Stimulated activated CD4-positive, alpha-beta T cell treated with anti-CD3 and anti-CD28 coated beads, Interleukin-1b, Interleukin-23, amount 100 ng/mL, for 1 hour (primary cell): Measurements from ENCODE around the gene DPEP1.
"Not testable (repeated sequence)": the region's sequence is repeated elsewhere in the genome, so short reads cannot be mapped to it uniquely, and the experiment has no call there.

Experiments
- DNase-seq, 2 donors: peaks; one replicate each; pipeline ENCODE4 v3.0.0-alpha.2; 2020; ENCODE audit warnings: low read depth in 2 of 2

DPEP1 gene

GRCh38 chr16:89577055-89577759 lies 36.2 kb upstream of the DPEP1 start:
- DNase-seq, result no peak

GRCh38 chr16:89579351-89579750 lies 34.1 kb upstream of the DPEP1 start:
- no peak for DNase-seq

DNA sequence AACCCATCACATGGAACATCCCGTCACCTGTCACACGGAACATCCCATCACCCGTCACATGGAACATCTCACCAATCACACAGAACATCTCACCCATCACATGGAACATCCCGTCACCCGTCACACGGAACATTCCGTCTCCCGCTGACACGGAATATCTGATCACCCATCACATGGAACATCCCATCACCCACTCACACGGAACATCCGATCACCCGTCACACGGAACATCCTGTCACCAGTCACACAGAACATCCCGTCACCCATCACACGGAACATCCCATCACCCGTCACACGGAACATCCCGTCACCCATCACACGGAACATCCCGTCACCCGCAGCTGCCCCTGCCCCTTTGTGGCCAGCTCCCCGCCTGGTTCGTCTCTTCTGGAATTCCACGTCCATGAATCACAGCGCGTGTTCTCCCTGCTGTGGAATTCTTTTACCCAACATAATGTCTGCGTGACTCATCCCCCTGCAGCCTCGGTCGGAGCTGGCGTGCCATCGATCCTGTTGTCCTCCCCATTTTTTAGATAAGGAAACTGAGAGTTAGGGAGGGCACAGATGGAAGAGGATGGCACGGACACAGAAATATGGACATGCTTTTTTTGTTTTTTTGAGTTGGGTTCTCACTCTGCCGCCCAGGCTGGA lies 32.3 kb upstream of the DPEP1 start:
- no peak for DNase-seq

DNA sequence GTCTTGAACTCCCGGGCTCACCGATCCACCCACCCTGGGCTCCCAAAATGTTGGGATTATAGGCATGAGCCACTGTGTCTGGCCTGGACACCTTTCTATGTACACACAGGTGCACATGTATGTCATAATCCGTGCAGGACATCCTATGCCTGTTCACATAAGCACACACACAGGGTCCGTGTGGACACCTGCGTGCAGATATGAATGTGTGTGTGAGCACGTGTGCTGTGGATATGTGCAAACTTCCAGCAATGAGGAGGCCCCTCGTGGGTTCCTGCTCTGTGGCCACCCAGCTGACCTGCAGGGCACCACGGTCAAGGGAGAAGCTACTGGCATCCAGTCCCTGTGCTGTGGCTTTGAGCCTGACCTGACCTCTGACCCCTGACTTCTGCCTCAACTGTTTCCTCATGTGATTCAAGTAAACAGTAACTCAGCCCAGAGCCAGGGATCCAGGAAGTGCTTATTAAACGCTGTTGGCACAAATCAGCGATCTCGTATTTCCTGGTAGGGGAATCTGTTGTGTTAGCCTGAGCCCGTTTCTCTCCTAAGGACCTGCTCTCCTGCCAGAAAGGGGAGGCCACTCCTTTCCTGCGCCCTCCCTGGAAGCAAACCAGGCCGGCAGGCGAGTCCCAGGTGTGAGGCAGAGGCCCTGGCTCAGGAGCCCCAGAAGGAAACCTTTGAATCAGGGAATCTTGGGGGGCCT lies 31.4 kb upstream of the DPEP1 start:
- DNase-seq, result no peak

DNA sequence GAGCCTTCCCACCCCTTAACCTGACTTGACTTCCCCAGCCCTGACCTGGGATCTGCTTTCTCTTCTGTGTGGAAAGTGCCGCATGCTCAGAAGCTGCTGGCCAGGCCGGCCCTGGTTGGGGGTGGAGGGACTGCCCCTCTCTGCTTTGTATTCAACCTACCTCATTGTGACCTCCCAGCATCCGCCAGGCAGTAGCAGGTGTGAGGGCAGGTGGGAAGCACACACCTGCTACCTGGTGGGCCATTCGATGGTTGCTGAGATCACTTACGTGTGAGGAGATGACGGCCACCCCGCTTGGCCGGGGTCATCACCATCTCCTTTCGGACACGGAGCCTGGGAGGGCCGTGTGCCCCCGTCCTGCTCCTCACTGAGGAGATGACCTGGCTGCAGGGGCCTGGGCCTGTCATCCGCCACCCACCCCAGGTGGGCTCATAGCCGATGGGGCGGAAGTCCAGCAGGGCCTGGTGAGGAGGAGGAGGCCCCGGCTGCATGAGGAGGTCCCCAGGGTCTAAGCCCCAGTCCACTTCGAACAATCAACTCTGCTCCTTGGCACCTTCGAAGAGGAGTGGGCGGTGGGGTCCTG lies 30.7 kb upstream of the DPEP1 start:
- no peak for DNase-seq

DNA sequence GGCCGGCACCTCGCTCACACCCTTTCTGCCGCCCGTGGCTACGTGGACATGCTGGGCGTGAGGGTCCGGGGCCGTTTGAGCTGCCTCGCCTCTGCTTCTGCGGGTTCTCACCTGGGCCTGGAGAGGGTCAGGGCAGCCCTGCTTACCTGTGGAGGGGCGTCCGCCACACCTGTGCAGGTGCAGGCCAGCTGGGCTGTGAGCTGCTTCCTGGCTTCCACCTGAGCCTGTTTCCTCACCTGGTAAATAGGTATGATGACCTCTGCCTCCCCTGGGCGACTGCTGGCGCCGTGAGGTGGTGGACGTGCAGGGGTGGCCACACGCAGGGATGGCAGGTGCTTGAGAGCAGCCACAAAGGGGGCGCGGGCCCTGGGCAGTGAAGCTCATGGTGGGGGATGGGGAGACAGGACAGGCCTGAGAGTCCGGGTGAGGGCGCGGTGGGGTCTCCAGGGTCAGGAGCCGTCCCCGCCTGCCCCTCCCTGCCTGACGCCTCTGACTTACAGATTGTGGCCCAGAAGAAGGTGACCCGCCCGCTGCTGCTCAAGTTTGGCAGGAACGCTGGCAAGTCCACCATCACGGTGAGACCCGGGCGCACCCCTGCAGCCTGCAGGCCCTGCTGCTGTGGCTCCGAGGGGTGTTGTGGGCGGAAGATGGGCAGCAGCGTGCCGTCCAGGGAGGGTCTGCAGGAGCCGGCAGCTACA lies 30.1 kb upstream of the DPEP1 start:
- no peak for DNase-seq

- no peak for DNase-seq
These were observed 29.4 kb upstream of the DPEP1 start for GRCh38 chr16:89583895-89584644.

- no peak for DNase-seq
These were observed 28.5 kb upstream of the DPEP1 start for GRCh38 chr16:89584768-89585549.

DNA sequence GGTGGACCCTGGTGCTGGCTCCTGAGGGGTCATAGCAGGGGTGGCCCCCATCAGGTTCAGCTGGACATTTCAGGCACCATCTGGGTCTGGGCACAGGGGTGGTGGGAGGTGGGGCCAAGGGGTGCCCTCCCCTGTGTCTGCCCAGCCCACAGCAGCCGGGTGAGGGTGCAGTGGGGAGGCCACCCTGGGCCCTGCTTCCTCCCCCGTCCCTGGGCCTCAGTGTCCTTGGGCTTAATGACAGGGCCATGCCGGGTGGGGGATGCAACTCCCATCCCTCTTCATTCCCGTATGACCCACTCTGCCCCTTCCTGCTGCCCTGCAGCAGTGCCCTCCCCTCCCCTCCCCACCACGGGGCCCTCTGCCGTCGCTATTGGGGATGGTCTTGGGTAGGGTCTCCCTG lies 27.2 kb upstream of the DPEP1 start:
- no peak for DNase-seq

DNA sequence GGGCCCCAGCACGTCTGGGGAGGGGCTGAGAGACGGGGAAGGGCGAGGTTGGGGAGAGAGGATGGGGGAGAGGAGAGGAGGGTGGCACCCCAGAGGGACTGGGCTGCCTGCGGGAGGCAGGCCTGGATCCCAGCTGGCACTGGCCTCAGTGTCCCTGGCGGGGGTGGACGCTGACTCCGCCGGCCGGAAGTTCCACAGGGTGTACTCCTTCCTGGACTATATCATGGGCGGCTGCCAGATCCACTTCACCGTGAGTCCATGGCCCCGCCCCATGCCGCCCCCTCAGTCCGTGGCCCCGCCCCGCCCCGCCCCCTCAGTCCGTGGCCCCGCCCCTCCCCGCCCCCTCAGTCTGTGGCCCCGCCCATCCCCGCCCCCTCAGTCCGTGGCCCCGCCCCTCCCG lies 26.6 kb upstream of the DPEP1 start:
- DNase-seq, result no peak

DNA sequence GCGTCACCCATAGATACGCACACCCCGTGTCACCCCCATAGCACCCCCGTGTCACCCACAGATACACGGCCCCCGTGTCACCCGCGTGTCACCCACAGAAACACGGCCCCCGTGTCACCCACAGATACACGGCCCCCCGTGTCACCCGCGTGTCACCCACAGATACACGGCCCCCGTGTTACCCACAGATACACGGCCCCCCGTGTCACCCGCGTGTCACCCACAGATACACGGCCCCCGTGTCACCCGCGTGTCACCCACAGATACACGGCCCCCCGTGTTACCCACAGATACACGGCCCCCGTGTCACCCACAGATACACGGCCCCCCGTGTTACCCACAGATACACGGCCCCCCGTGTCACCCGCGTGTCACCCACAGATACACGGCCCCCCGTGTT lies 25.8 kb upstream of the DPEP1 start:
- not testable (repeated sequence) for DNase-seq

GRCh38 chr16:89588413-89589109 lies 24.9 kb upstream of the DPEP1 start:
- no peak for DNase-seq

DNA sequence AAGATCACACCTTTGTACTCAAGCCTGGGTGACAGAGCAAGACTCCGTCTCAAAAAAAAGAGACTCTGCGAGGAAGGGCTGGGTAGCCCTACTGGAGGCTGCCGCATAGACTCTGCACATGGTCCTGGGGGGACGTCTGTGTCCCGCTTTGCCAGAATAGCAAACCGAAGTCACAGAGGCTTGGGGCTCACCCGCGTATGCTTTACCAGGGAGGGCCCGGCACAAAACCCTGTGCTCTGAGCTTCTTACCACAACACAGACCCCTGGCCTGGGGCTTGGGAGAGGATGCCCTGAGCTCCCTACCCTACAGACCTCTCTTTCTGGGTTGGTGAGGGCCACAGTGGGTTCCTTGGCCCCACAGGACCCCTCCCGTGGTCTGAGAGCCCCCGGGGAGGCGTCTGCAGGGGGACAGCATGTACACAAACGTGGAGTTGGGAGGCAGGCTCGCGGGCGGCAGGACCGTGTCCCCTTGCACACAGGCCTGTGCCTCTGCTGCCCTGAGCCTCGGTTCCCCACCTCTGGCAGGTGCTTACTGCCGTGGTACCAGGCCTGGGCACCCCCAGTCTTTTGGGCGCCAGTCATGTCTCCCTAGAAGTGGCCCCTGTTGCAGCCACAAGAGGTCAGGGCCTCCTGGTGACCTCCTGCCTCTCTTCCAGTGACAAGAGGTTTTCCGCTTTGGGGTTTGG lies 24.1 kb upstream of the DPEP1 start:
- no peak for DNase-seq

DNA sequence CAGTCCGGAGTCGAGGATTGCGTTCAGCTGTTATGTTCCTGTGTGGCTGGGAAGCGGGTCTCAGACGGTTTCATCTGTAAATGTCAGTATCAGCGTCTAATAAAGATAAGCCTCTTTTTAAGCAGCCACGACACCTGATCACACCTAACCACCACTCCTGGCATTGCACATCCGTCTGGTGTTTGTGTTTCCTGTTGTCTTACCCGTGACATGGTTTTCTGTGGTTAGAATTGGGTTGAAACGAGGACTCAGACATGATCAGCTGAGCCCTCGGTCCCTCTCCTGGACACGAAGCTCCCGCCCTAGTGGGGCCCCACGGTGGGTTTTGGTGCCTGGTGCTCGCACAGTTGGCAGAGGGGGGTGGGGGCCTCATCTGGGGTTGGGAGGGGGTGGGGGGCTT lies 19.6 kb upstream of the DPEP1 start:
- peak in 1 of 2 donors; percentile 23 for DNase-seq

DNA sequence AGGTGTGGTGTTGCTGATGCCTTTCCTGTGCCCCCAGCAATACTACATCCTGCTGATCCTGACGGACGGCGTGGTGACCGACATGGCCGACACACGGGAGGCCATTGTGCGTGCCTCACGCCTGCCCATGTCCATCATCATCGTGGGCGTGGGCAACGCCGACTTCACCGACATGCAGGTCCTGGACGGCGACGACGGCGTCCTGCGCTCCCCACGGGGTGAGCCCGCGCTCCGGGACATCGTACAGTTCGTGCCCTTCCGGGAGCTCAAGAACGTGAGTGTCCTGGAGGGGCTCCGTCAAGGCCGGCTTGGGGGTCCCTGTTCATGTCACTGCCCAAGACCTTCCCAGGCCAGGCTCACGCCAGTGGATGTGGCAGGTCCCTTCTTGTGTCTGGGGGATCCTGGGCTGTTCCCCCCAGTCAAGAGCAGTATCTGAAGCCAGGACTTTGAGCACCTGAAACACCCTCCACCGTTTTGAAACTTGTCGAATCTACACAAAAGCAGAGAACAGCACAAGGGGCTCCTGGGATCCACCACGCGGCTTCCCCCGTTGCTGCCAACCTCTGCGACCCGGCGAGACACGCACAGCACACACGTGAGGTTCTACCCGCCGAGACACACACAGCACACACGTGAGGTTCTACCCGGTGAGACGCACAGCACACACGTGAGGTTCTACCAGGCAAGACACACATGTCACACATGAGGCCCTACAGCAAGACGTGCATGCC lies 17.9 kb upstream of the DPEP1 start:
- DNase-seq, result no peak

- no peak for DNase-seq
These were observed 17.3 kb upstream of the DPEP1 start for GRCh38 chr16:89596061-89596689.

DNA sequence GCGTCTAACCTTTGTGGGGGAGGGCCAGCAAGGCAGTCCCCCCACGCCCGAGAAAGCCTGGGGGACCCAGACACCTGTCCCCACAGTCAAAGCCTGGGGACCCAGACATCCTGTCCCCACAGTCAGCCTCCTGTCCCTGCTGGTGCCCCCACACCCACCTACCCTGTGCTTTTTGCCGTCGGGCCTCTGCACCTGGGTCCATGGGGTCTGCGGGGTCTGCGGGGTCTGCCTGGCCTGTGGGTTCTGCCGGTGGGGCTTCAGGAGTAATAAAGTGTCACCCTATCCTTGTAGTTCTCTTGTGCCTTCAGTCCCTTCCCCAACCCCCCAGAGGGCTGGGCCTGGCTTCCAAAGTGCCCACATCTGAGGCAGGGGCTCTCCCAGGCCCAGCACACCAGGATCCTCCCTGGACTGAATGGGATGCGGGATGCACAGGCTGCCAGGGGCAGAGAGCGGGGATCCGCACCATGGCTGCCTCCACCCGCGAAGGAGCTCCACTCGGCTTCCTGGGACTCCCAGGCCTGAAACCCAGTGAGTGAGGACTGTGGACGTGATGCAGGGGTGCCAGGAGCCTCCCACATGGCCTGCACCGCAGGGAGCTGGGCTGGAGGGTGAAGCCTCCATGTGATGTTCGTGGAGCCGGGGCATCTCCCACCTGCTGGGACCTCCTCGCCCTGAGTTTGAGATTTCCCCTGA lies 16.3 kb upstream of the DPEP1 start:
- no peak for DNase-seq

- no peak for DNase-seq
These were observed 15.2 kb upstream of the DPEP1 start for GRCh38 chr16:89598199-89598598.
